SW 1271 (cell line): ENCODE measurements around the gene OSR1.
A peak's percentile ranks its signal among the peaks of the same experiment; 100 is the strongest.
"Not testable (repeated sequence)": the region's sequence is repeated elsewhere in the genome, so short reads cannot be mapped to it uniquely, and the experiment has no call there.

Source experiments
- DNase-seq, 2 experiments: peaks; one replicate each; lab custom pipeline; 2025; lab: John Stamatoyannopoulos, UW

Gene OSR1

GRCh38 chr2:19331450-19331849, 27.0 kb downstream of the OSR1 start:
- no peak for DNase-seq

DNA sequence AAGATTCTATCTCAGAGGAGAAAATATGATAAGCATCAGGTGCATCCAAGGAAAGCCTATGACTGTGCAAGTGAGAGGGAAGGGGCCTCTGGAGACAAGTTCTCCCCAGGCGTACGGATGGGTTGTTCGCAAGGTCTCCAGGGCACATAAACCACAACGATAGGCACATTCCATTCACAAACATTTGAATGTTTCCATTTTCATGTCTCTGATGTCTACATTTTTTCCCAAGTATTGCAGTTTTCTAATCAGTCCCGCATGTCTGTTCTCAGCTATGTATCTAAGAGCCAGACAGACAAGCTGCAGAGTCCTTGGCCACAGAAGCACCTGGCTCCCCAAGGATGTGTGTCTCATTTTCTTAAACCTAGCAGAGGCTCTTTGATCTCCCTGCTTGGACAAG, 28.0 kb downstream of the OSR1 start:
- DNase-seq, result no peak

- DNase-seq, result no peak
These were observed 29.0 kb downstream of the OSR1 start for GRCh38 chr2:19329445-19329844.

DNA sequence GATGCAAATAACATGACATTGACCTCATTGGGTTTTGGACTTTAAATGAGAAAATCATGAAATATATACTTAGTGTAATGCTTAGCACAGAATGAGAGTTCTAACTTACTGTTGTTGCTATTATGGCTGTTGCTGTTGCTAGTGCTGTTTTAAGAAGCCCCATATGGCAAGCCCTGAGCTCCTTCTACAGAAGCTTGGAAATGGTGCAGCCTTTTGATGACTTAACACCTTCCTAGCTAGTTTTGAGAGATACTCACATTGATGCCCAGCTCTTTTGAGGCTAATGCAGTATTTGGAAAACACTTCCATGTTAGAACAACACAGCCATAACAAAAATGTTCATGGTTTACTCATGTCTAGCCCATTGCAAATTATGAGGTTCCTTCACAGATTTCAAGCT, 30.9 kb downstream of the OSR1 start:
- no peak for DNase-seq

GRCh38 chr2:19321946-19322345, 36.5 kb downstream of the OSR1 start:
- no peak for DNase-seq

GRCh38 chr2:19320813-19321212, 37.6 kb downstream of the OSR1 start:
- no peak for DNase-seq

GRCh38 chr2:19319698-19320097, 38.7 kb downstream of the OSR1 start:
- DNase-seq, result no peak

DNA sequence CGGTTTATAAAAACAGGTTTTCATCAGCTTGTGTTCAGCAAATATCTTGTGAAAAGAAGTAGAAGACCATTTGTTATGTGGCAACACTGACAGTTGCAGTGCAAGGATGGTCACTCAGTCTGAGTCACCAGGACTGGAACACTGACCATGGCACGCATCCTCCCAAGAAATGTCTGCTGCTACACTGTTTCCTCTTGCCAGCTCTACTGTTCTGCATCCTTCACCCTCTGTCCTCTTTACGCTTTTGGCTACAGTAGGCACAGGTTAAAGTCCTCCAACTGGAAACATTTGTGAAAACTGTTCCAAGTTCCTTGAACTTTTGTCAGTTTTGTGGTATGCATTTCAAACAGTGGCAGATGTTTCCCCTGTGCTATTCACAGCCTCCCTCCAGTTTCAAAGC, 39.4 kb downstream of the OSR1 start:
- DNase-seq, result no peak

GRCh38 chr2:19313553-19313952, 44.9 kb downstream of the OSR1 start:
- DNase-seq, result no peak

- peak; percentile 19 to 69 for DNase-seq
These were observed 45.5 kb downstream of the OSR1 start for GRCh38 chr2:19312949-19313348.

- DNase-seq, result not testable (repeated sequence)
These were observed 52.4 kb downstream of the OSR1 start for GRCh38 chr2:19306065-19306464.

DNA sequence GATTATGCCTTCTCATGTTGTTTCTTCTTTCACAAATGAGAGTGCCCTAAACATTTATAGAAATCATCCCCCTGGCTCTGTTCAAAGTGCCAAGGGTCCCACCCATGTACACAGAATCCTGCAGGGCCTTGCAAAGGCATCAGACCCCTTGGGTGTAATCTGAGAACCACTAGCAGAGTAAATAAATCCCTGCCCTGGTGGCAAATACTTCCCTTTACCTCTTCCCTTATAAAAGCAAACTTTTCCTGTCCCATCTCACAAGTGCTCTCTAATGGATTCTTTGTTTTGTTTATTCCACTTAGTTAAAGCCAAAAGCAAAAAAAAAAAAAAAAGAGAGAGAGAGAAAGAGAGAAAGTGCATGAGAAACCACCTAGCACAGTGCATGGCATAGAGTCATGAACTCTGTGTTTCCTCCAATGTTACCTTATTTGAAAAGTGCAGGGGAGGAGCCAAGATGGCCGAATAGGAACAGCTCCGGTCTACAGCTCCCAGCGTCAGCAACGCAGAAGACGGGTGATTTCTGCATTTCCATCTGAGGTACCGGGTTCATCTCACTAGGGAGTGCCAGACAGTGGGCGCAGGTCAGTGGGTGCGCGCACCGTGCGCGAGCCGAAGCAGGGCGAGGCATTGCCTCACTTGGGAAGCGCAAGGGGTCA, 52.9 kb downstream of the OSR1 start:
- DNase-seq, result not testable (repeated sequence)

GRCh38 chr2:19301706-19302105, 56.7 kb downstream of the OSR1 start:
- no peak for DNase-seq
